Activated T-helper 1 cell treated with Interleukin-2 at 50 U/mL for 16 hours (primary cell): ENCODE data around the gene PWWP2B.

Source experiments
- DNase-seq: peaks from one replicate; pipeline ENCODE4 v3.0.0-alpha.2; 2020; ENCODE audit warnings: low read depth

PWWP2B gene

GRCh38 chr10:132447446-132448247, 50.6 kb downstream of the PWWP2B start:
- peak; percentile 66 for DNase-seq

- no peak for DNase-seq
These were observed 51.3 kb downstream of the PWWP2B start for GRCh38 chr10:132448248-132448731.

GRCh38 chr10:132449051-132449810, 52.2 kb downstream of the PWWP2B start:
- no peak for DNase-seq

GRCh38 chr10:132449811-132450181, 52.8 kb downstream of the PWWP2B start:
- DNase-seq, result no peak

- no peak for DNase-seq
These were observed 53.4 kb downstream of the PWWP2B start for GRCh38 chr10:132450466-132450824.

GRCh38 chr10:132450825-132451505, 54.0 kb downstream of the PWWP2B start:
- no peak for DNase-seq

- no peak for DNase-seq
These were observed 54.7 kb downstream of the PWWP2B start for GRCh38 chr10:132451506-132452215.

GRCh38 chr10:132452216-132452650, 55.2 kb downstream of the PWWP2B start:
- DNase-seq, result no peak

GRCh38 chr10:132452651-132453469, 55.9 kb downstream of the PWWP2B start:
- peak; percentile 89 for DNase-seq

- no peak for DNase-seq
These were observed 56.5 kb downstream of the PWWP2B start for GRCh38 chr10:132453470-132453861.

- no peak for DNase-seq
These were observed 57.5 kb downstream of the PWWP2B start for GRCh38 chr10:132454296-132455198.

GRCh38 chr10:132455441-132455971, 58.5 kb downstream of the PWWP2B start:
- DNase-seq, result no peak

- no peak for DNase-seq
These were observed 59.2 kb downstream of the PWWP2B start for GRCh38 chr10:132455986-132456847.

GRCh38 chr10:132456881-132457280, 59.9 kb downstream of the PWWP2B start:
- DNase-seq, result no peak

- DNase-seq, result no peak
These were observed 60.5 kb downstream of the PWWP2B start for GRCh38 chr10:132457328-132458070.

- DNase-seq, result no peak
These were observed 61.1 kb downstream of the PWWP2B start for GRCh38 chr10:132458071-132458585.

- peak; percentile 50 for DNase-seq
These were observed 61.7 kb downstream of the PWWP2B start for GRCh38 chr10:132458586-132459300.
